ENCODE measurements around the gene AANAT.

GRCh38 chr17:76491271-76492122 is 24.1 kb downstream of the AANAT start:
- TF ChIP-seq CTCF (IDR thresholded peaks at IDR 0.05) = no peak
- no peak for TF ChIP-seq POLR2A (IDR thresholded peaks at IDR 0.05)
